ENCODE results near the gene BPIFA1.

GRCh38 chr20:33235696-33236095 is at the start of gene BPIFA1:
- TF ChIP-seq POLR2AphosphoS5 (IDR thresholded peaks at IDR 0.05) (no peak), EP300 (IDR thresholded peaks at IDR 0.05) (no peak), POLR2A (IDR thresholded peaks at IDR 0.05) (no peak)
- TF ChIP-seq, protein P1, sequence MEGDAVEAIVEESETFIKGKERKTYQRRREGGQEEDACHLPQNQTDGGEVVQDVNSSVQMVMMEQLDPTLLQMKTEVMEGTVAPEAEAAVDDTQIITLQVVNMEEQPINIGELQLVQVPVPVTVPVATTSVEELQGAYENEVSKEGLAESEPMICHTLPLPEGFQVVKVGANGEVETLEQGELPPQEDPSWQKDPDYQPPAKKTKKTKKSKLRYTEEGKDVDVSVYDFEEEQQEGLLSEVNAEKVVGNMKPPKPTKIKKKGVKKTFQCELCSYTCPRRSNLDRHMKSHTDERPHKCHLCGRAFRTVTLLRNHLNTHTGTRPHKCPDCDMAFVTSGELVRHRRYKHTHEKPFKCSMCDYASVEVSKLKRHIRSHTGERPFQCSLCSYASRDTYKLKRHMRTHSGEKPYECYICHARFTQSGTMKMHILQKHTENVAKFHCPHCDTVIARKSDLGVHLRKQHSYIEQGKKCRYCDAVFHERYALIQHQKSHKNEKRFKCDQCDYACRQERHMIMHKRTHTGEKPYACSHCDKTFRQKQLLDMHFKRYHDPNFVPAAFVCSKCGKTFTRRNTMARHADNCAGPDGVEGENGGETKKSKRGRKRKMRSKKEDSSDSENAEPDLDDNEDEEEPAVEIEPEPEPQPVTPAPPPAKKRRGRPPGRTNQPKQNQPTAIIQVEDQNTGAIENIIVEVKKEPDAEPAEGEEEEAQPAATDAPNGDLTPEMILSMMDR (IDR thresholded peaks at IDR 0.05): no peak
